Measurements from ENCODE around the gene BCAR1. TPM values are rescaled to one million over a fixed set of nuclear protein-coding genes. Genes with fewer than 3 reads are reported as not detected.
"Not testable (repeated sequence)": the region's sequence is repeated elsewhere in the genome, so short reads cannot be mapped to it uniquely, and the experiment has no call there.

Gene BCAR1
- polyA plus RNA-seq, 6 donors from 2014 or later: not detected

DNA sequence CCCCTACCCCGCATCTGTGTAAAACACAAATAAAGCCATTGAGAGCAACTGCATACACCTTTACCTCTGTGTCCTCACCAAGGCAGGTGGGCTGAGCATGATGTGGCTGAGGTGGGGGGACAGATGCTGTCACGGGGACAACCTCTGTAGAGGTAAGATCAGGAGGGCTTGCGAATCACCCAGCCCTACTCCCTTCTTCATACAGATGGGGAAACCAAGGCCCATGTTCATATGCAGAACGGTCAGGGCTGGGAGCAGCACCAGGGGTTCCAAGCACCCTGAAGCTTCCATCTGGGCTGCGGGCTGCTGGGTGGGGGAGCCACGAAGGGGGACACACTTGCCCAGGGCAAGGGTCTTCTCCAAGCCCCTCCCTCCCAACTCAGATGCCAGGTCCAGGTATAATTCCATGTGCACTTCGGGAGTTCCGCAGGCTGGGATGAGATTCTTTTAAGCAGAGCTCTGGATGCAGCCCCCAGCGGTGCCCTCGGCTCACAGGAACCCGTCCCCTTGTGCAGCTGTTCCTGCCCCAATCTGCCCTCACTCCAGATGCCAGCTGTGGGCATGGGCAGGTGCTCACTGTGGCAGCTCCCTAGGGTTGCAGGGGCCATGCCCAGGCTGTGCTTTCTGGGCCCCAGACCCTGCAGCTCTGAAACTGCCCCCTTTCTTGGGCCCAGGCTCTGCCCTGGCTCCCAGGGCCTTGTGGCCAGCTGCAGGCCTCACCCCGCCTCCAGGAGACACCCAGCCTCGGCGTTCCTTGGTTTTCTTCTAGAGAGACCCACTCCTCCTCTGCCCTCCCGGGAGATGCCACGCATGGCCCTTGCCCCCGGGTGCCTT, 23.1 kb downstream of the BCAR1 start:
- no peaks in the 10 kb centered on the region for H3K4me1 Mint-ChIP-seq
- H3K27me3 Mint-ChIP-seq: peaks cover 40 to 80% (median 47%) of the 10 kb centered on the region in 3 donors
- no peak overlapping the region for H3K4me3 Mint-ChIP-seq
- H3K36me3 Mint-ChIP-seq: no peaks in the 10 kb centered on the region
- no peak for ATAC-seq (ENCODE audit: low read depth in 2 of 2)
- no peaks in the 10 kb centered on the region for H3K9me3 Mint-ChIP-seq
- DNase-seq: no peak
- H3K27ac Mint-ChIP-seq: no peak overlapping the region

- Mint-ChIP-seq H3K4me1 (no peaks in the 10 kb centered on the region), H3K4me3 (no peak overlapping the region), H3K36me3 (no peaks in the 10 kb centered on the region), H3K27me3 (peaks cover 35 to 74% (median 39%) of the 10 kb centered on the region in 3 donors), H3K27ac (no peak overlapping the region), H3K9me3 (no peaks in the 10 kb centered on the region)
- DNase-seq (no peak), ATAC-seq (ENCODE audit: low read depth in 2 of 2) (no peak)
Measured at GRCh38 chr16:75227361-75228142, 23.9 kb downstream of the BCAR1 start.

- Mint-ChIP-seq H3K4me3 (no peak overlapping the region), H3K27ac (no peak overlapping the region), H3K27me3 (peaks cover 31 to 76% (median 43%) of the 10 kb centered on the region in 3 donors), H3K4me1 (no peaks in the 10 kb centered on the region), H3K9me3 (peaks cover 0 to 2% (median 0%) of the 10 kb centered on the region in 7 donors), H3K36me3 (no peaks in the 10 kb centered on the region)
- ATAC-seq (ENCODE audit: low read depth in 2 of 2) (no peak), DNase-seq (no peak)
Measured at GRCh38 chr16:75226550-75227360, 24.7 kb downstream of the BCAR1 start.

- ATAC-seq (ENCODE audit: low read depth in 2 of 2) (no peak), DNase-seq (no peak)
- H3K27me3 Mint-ChIP-seq: peaks cover 24 to 67% (median 35%) of the 10 kb centered on the region in 3 donors
- H3K9me3 Mint-ChIP-seq: peaks cover 0 to 2% (median 0%) of the 10 kb centered on the region in 7 donors
- no peaks in the 10 kb centered on the region for H3K36me3 Mint-ChIP-seq
- no peak overlapping the region for H3K4me3 Mint-ChIP-seq
- H3K4me1 Mint-ChIP-seq: peaks cover 0 to 1% (median 0%) of the 10 kb centered on the region in 3 donors
- no peak overlapping the region for H3K27ac Mint-ChIP-seq
Measured at GRCh38 chr16:75225678-75226515, 25.5 kb downstream of the BCAR1 start.

DNA sequence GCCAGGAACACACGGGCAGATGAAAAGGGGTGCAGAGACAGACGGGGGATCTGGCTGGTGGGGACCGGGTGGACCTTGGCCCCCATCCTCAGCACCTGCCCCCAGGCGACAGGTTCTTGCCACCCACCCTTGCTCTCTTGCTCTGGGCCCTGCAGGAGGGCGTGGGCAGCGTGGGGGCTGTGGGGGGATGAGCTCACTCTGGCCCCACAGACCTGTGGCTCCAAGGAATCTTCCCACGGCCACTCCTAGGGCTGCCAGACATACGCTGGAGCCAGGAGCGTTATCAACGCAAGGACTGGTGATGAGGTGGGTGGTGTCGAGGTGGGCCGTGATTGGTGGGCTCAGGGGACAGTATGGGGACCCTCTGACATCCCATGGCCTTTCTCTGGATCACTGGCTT, 26.3 kb downstream of the BCAR1 start:
- Mint-ChIP-seq H3K27ac (no peak overlapping the region), H3K4me1 (peaks cover under 1 to 4% (median 3%) of the 10 kb centered on the region in 3 donors), H3K4me3 (no peak overlapping the region), H3K9me3 (peaks cover 0 to 2% (median 0%) of the 10 kb centered on the region in 7 donors), H3K36me3 (no peaks in the 10 kb centered on the region), H3K27me3 (peaks cover 16 to 60% (median 27%) of the 10 kb centered on the region in 3 donors)
- no peak for ATAC-seq (ENCODE audit: low read depth in 2 of 2)
- no peak for DNase-seq

DNA sequence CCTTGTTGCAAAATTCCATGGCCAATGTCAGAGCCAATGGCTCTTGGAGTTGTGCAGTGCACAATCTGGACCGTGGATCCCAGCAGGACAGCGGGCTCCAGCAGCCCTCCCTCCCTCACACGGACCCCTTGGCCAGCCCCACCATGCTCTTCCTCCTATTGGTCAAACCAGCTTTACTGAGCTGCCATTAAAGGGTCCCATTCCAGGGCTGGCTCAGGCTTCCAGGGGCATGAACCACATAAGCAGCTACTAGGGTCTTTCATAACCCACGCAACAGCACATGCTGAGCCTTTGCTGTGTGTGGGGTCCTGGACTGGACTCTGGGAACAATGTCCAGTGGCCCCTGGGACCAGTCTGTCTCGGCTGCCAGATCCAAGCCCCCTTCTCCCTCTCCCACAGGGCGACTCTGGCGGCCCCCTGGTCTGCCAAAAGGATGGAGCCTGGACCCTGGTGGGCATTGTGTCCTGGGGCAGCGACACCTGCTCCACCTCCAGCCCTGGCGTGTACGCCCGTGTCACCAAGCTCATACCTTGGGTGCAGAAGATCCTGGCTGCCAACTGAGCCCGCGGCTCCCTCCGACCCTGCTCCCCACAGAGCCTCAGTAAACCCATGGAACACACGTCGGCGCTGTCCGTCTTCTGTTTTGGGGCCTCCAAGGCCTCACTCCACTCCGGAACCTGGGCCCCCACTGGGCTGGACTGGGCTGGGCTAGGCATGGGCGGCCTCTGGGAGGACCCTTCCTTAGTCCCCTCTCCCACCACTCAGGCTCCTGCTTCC, 26.9 kb downstream of the BCAR1 start:
- ATAC-seq (ENCODE audit: low read depth in 2 of 2) (no peak), DNase-seq (no peak)
- H3K4me3 Mint-ChIP-seq: peak overlapping the region in 1 of 8 donors; percentile 74
- H3K27me3 Mint-ChIP-seq: peaks cover 18 to 55% (median 26%) of the 10 kb centered on the region in 3 donors
- H3K36me3 Mint-ChIP-seq: no peaks in the 10 kb centered on the region
- no peak overlapping the region for H3K27ac Mint-ChIP-seq
- H3K9me3 Mint-ChIP-seq: peaks cover 0 to 2% (median 0%) of the 10 kb centered on the region in 7 donors
- H3K4me1 Mint-ChIP-seq: peaks cover 6 to 9% (median 9%) of the 10 kb centered on the region in 3 donors

GRCh38 chr16:75223129-75223528, 28.3 kb downstream of the BCAR1 start:
- Mint-ChIP-seq H3K27me3 (peaks cover 18 to 42% (median 26%) of the 10 kb centered on the region in 3 donors), H3K4me1 (peaks cover 9 to 16% (median 9%) of the 10 kb centered on the region in 3 donors)
- not testable (repeated sequence) for H3K9me3 Mint-ChIP-seq; H3K27ac Mint-ChIP-seq; ATAC-seq (ENCODE audit: low read depth in 2 of 2); H3K36me3 Mint-ChIP-seq; DNase-seq; H3K4me3 Mint-ChIP-seq

- ATAC-seq (ENCODE audit: low read depth in 2 of 2): no peak
- Mint-ChIP-seq H3K4me3 (no peak overlapping the region), H3K27ac (no peak overlapping the region), H3K4me1 (peaks cover 9 to 16% (median 9%) of the 10 kb centered on the region in 3 donors), H3K36me3 (no peaks in the 10 kb centered on the region), H3K9me3 (peaks cover 0 to 2% (median 0%) of the 10 kb centered on the region in 7 donors), H3K27me3 (peaks cover 11 to 34% (median 18%) of the 10 kb centered on the region in 3 donors)
- no peak for DNase-seq
Measured at GRCh38 chr16:75222271-75222783, 29.1 kb downstream of the BCAR1 start.

GRCh38 chr16:75219838-75220237, 31.6 kb downstream of the BCAR1 start:
- Mint-ChIP-seq H3K27me3 (peaks cover 12 to 15% (median 12%) of the 10 kb centered on the region in 3 donors), H3K27ac (no peak overlapping the region), H3K4me1 (peaks cover 9 to 16% (median 9%) of the 10 kb centered on the region in 3 donors), H3K4me3 (peak overlapping the region in 5 of 8 donors; percentile 44 to 70 (median 58)), H3K9me3 (peaks cover 0 to 2% (median 0%) of the 10 kb centered on the region in 7 donors), H3K36me3 (no peaks in the 10 kb centered on the region)
- DNase-seq (no peak), ATAC-seq (ENCODE audit: low read depth in 2 of 2) (peak; percentile 66 to 70)

- Mint-ChIP-seq H3K4me1 (peaks cover 9 to 16% (median 9%) of the 10 kb centered on the region in 3 donors), H3K27ac (no peak overlapping the region), H3K36me3 (no peaks in the 10 kb centered on the region), H3K4me3 (peak overlapping the region in 1 of 8 donors; percentile 23), H3K27me3 (peaks cover 8 to 15% (median 10%) of the 10 kb centered on the region in 3 donors), H3K9me3 (peaks cover 0 to 2% (median 0%) of the 10 kb centered on the region in 7 donors)
- no peak for ATAC-seq (ENCODE audit: low read depth in 2 of 2)
- no peak for DNase-seq
Measured at GRCh38 chr16:75219088-75219487, 32.3 kb downstream of the BCAR1 start.

DNA sequence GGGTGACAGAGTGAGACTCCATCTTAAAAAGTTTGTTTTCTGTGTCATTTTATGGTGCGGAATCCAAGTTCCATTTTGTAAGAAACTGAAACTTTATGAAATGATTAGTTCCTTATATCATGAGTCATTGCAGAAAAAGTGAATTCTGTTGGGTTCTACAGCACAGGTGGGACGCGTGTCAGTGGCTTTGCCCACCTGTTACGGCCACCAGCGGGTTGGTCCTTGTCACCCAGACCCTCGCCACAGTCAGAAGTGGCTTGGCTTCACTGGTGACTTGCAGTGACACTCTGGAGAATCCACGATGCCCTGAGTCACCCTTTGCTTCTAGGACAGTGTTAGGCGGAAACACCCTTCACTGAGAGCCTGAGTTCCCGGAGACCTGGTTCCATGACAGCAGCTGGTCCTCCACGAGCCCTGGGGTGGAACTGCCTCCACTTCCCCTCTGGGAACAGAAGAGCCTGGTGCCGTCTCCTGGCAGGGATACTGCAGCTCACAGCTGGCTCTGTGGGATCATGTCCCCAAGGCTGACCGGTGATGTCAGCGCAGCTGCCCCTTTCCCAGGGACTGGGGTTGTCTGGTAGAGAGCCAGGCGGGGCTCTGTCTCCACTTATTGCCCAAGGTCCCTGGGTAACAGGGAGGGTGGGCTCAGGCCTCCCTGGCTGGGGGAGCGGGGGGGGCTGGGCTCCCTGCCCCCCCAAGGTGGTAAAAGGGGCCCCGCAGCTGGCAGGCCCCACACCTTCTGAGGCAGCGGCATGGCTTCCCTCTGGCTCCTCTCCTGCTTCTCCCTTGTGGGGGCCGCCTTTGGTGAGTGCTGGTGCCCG, 33.0 kb downstream of the BCAR1 start, which contains the start of gene CTRB1:
Gene CTRB1, plus strand, starts transcription at position 733 of the 821 bp plus-strand sequence. Its CDS starts 20 bp downstream, at position 753.
- no peak for ATAC-seq (ENCODE audit: low read depth in 2 of 2)
- H3K9me3 Mint-ChIP-seq: peaks cover 0 to 2% (median 0%) of the 10 kb centered on the region in 7 donors
- no peak within 1 kb of the TSS for H3K27ac Mint-ChIP-seq
- no peaks in the 10 kb centered on the region for H3K36me3 Mint-ChIP-seq
- peaks cover 12 to 16% (median 14%) of the 10 kb centered on the region in 3 donors for H3K27me3 Mint-ChIP-seq
- H3K4me3 Mint-ChIP-seq: peak within 1 kb of the TSS in 5 of 8 donors; percentile 44 to 70 (median 58)
- no peak for DNase-seq
- H3K4me1 Mint-ChIP-seq: peaks cover 9 to 16% (median 9%) of the 10 kb centered on the region in 3 donors

Measured in naive B cell (primary cell).